H9 (cell line): Measurements from ENCODE around the gene SLC6A18. TPM values are rescaled to one million over a fixed set of nuclear protein-coding genes. Genes with fewer than 3 reads are reported as not detected.
A peak's percentile ranks its signal among the peaks of the same experiment; 100 is the strongest.

Source experiments
- DNase-seq: peaks from one replicate; pipeline ENCODE4 v3.0.0-alpha.2; 2017
- H2AFZ ChIP-seq: one replicate; pipeline ENCODE4 v1.6.1; 2013; ENCODE audit warnings: mild to moderate bottlenecking, low read length, control low read depth, moderate library complexity
- H2AK5ac ChIP-seq: 2 replicates; pipeline ENCODE4 v1.6.1; 2013; ENCODE audit warnings: low read length, control low read depth, mixed read lengths; ENCODE audit not compliant: insufficient read length
- H2BK120ac ChIP-seq: one replicate; pipeline ENCODE4 v1.6.1; 2013; ENCODE audit warnings: low read depth, mild to moderate bottlenecking, low read length, control low read depth, inconsistent platforms; ENCODE audit not compliant: poor library complexity, severe bottlenecking
- H2BK12ac ChIP-seq: 2 replicates; pipeline ENCODE4 v1.6.1; 2013; ENCODE audit warnings: low read length, control low read depth, mixed read lengths, low read depth; ENCODE audit not compliant: insufficient read length
- H2BK15ac ChIP-seq: 2 replicates; pipeline ENCODE4 v1.6.1; 2013; ENCODE audit warnings: low read depth, low read length, control low read depth
- H2BK20ac ChIP-seq: one replicate; pipeline ENCODE4 v1.6.1; 2013; ENCODE audit warnings: low read depth, mild to moderate bottlenecking, low read length, control low read depth, inconsistent platforms; ENCODE audit not compliant: poor library complexity, severe bottlenecking
- H2BK5ac ChIP-seq: 2 replicates; pipeline ENCODE4 v1.6.1; 2013; ENCODE audit warnings: low read length, control low read depth, mixed read lengths; ENCODE audit not compliant: insufficient read length
- H3K14ac ChIP-seq: 2 replicates; pipeline ENCODE4 v1.6.1; 2013; ENCODE audit warnings: low read length, control low read depth; ENCODE audit not compliant: insufficient read depth
- H3K18ac ChIP-seq: 2 replicates; pipeline ENCODE4 v1.6.1; 2013; ENCODE audit warnings: low read depth, mild to moderate bottlenecking, mixed read lengths, low read length, control low read depth; ENCODE audit not compliant: insufficient read length
- H3K23ac ChIP-seq: 2 replicates; pipeline ENCODE4 v1.6.1; 2013; ENCODE audit warnings: low read length, control low read depth, mixed read lengths, low read depth; ENCODE audit not compliant: insufficient read length
- H3K23me2 ChIP-seq: 2 replicates; pipeline ENCODE4 v1.6.1; 2013; ENCODE audit warnings: low read depth, mild to moderate bottlenecking, mixed read lengths, low read length, control low read depth; ENCODE audit not compliant: insufficient read length, poor library complexity, severe bottlenecking
- H3K27ac ChIP-seq: 2 replicates; pipeline ENCODE4 v1.5.1; 2013; ENCODE audit warnings: low read length, control low read depth, mixed read lengths, low read depth; ENCODE audit not compliant: insufficient read length
- H3K27me3 ChIP-seq: 2 replicates; pipeline ENCODE4 v1.6.1; 2013; ENCODE audit warnings: low read length, control low read depth, inconsistent platforms; ENCODE audit not compliant: insufficient read depth
- H3K4ac ChIP-seq: 2 replicates; pipeline ENCODE4 v1.6.1; 2013; ENCODE audit warnings: low read depth, mild to moderate bottlenecking, control low read depth, inconsistent platforms, low read length, moderate library complexity
- H3K4me1 ChIP-seq: 2 replicates; pipeline ENCODE4 v1.6.1; 2013; ENCODE audit warnings: low read length, control low read depth, inconsistent platforms; ENCODE audit not compliant: insufficient read depth
- H3K4me2 ChIP-seq: 2 replicates; pipeline ENCODE4 v1.6.1; 2013; ENCODE audit warnings: low read length, control low read depth, mixed read lengths; ENCODE audit not compliant: insufficient read length, insufficient read depth
- H3K56ac ChIP-seq: 2 replicates; pipeline ENCODE4 v1.6.1; 2013; ENCODE audit warnings: low read depth, mild to moderate bottlenecking, mixed read lengths, low read length, control low read depth; ENCODE audit not compliant: insufficient read length
- H3K79me1 ChIP-seq: 2 replicates; pipeline ENCODE4 v1.6.1; 2013; ENCODE audit warnings: low read depth, mild to moderate bottlenecking, moderate library complexity, low read length, control low read depth, inconsistent platforms; ENCODE audit not compliant: insufficient read depth, poor library complexity, severe bottlenecking
- H3K79me2 ChIP-seq: 2 replicates; pipeline ENCODE4 v1.6.1; 2013; ENCODE audit warnings: low read length, control low read depth, inconsistent platforms; ENCODE audit not compliant: insufficient read depth
- H3K9ac ChIP-seq: 2 replicates; pipeline ENCODE4 v1.6.1; 2013; ENCODE audit warnings: low read length, control low read depth, mixed read lengths; ENCODE audit not compliant: insufficient read length; ENCODE audit errors: extremely low read depth
- H3K9me3 ChIP-seq: one replicate; pipeline ENCODE4 v1.6.1; 2013; ENCODE audit warnings: low read depth, low read length, inconsistent platforms; ENCODE audit not compliant: control insufficient read depth
- H3T11ph ChIP-seq: one replicate; pipeline ENCODE4 v1.6.1; 2013; ENCODE audit warnings: mild to moderate bottlenecking, low read length, control low read depth, inconsistent platforms
- H4K20me1 ChIP-seq: one replicate; pipeline ENCODE4 v1.6.1; 2013; ENCODE audit not compliant: control insufficient read depth, insufficient read length, insufficient read depth
- H4K5ac ChIP-seq: 2 replicates; pipeline ENCODE4 v1.6.1; 2013; ENCODE audit warnings: low read depth, mild to moderate bottlenecking, mixed read lengths, low read length, control low read depth; ENCODE audit not compliant: insufficient read length
- H4K8ac ChIP-seq: replicated peaks from 2 replicates; pipeline ENCODE4 v1.6.1; 2013; ENCODE audit warnings: low read length, control low read depth, mixed read lengths, low read depth; ENCODE audit not compliant: insufficient read length
- H4K91ac ChIP-seq: 2 replicates; pipeline ENCODE4 v1.6.1; 2013; ENCODE audit warnings: low read depth, mild to moderate bottlenecking, moderate library complexity, mixed read lengths, low read length, control low read depth; ENCODE audit not compliant: insufficient read length
- H3K27ac Mint-ChIP-seq, 3 experiments: 2 replicates in 2 of 3; 3 replicates in 1 of 3; pipeline ENCODE4 v1.8.0; 2020 to 2021; ENCODE audit warnings: mixed read lengths in 3 of 3, mild to moderate bottlenecking in 1 of 3, moderate library complexity in 1 of 3
- H3K27me3 Mint-ChIP-seq: 2 replicates; pipeline ENCODE4 v1.8.0; 2021; ENCODE audit warnings: low read depth, mild to moderate bottlenecking, moderate library complexity, mixed read lengths
- H3K36me3 Mint-ChIP-seq, 3 experiments: 2 replicates in 2 of 3; 3 replicates in 1 of 3; pipeline ENCODE4 v1.8.0; 2020 to 2021; ENCODE audit warnings: low read depth in 3 of 3, mixed read lengths in 3 of 3; ENCODE audit not compliant: insufficient read depth in 1 of 3
- H3K4me1 Mint-ChIP-seq, 2 experiments: 2 replicates each; pipeline ENCODE4 v1.8.0; 2020; ENCODE audit warnings: mixed read lengths in 2 of 2
- H3K4me3 Mint-ChIP-seq, 2 experiments: 2 replicates in 1 of 2; 3 replicates in 1 of 2; pipeline ENCODE4 v1.8.0; 2020 to 2021; ENCODE audit warnings: mild to moderate bottlenecking in 2 of 2, mixed read lengths in 2 of 2, moderate library complexity in 1 of 2
- H3K9me3 Mint-ChIP-seq, 2 experiments: 2 replicates in 1 of 2; 3 replicates in 1 of 2; pipeline ENCODE4 v1.8.0; 2020; ENCODE audit warnings: mild to moderate bottlenecking in 2 of 2, mixed read lengths in 2 of 2, moderate library complexity in 1 of 2
- CTCF ChIP-seq: fragments of 200-600 bp; sonication (generic); conservative IDR thresholded peaks from 3 replicates; pipeline ENCODE4 v1.8.0; 2021; ENCODE audit warnings: antibody characterized with exemption, mild to moderate bottlenecking
- WGBS: extraction: QIAGEN DNeasy Blood & Tissue Kit; methylation state at CpG from one replicate; pipeline ENCODE4 v1.1.7; 2013; ENCODE audit warnings: missing lambda C conversion rate, low lambda C conversion rate, mixed read lengths; ENCODE audit not compliant: insufficient read length; ENCODE audit errors: extremely low coverage; 5-methylcytosine and 5-hydroxymethylcytosine counted together
- total RNA-seq: library from RNA; stranded (reverse); gene quantifications from 2 replicates; pipeline ENCODE4 v1.2.1, GENCODE V29; 2021

Gene SLC6A18
- total RNA-seq, 1 experiment from 2014 or later: not detected

GRCh38 chr5:1235379-1235778, 10.2 kb downstream of the SLC6A18 start:
- no CpG with 5 or more reads among the region's 8 CpGs for WGBS

More at GRCh38 chr5:1235379-1235778, 10.2 kb downstream of the SLC6A18 start:
- peaks cover 3% of the 10 kb centered on the region; the same call in 1 of the 2 replicates for H3K27me3 Mint-ChIP-seq
- Histone ChIP-seq H2BK12ac (no peak overlapping the region), H3K27ac (no peak overlapping the region), H2BK120ac (no peak overlapping the region), H2AK5ac (no peak overlapping the region), H3K79me2 (no peaks in the 10 kb centered on the region), H3K23ac (no peak overlapping the region), H3K14ac (no peak overlapping the region), H2BK5ac (no peak overlapping the region), H3K56ac (no peak overlapping the region), H3K4ac (no peak overlapping the region), H4K91ac (no peak overlapping the region), H3K9ac (no peak overlapping the region), H2AFZ (no peak overlapping the region), H3K4me2 (no peak overlapping the region), H3K18ac (no peak overlapping the region), H3K23me2 (no peaks in the 10 kb centered on the region), H3K79me1 (no peaks in the 10 kb centered on the region), H3T11ph (no peak overlapping the region), H3K27me3 (no peaks in the 10 kb centered on the region), H4K5ac (no peak overlapping the region), H4K20me1 (no peaks in the 10 kb centered on the region), H2BK20ac (no peak overlapping the region), H2BK15ac (no peak overlapping the region), H3K4me1 (no peaks in the 10 kb centered on the region), H3K9me3 (no peaks in the 10 kb centered on the region), H4K8ac (no peak overlapping the region)
- DNase-seq: no peak
- no peak overlapping the region for H3K27ac Mint-ChIP-seq
- peak; percentile 24; the same call in 2 of the 3 replicates for TF ChIP-seq CTCF
- peaks cover 0 to 2% (median 0%) of the 10 kb centered on the region in 3 experiments; a peak in 1 of 7 replicates for H3K36me3 Mint-ChIP-seq
- no peak overlapping the region for H3K4me3 Mint-ChIP-seq
- peaks cover 0 to 3% of the 10 kb centered on the region in 2 experiments; a peak in 2 of 4 replicates for H3K4me1 Mint-ChIP-seq
- peaks cover 11 to 12% of the 10 kb centered on the region in 2 experiments for H3K9me3 Mint-ChIP-seq
